ENCODE data around the gene C14orf180.

GRCh38 chr14:104592292-104592672 lies 12.7 kb downstream of the C14orf180 start:
- TF ChIP-seq CTCF (conservative IDR thresholded peaks at IDR 0.05; ENCODE audit: low read depth, low read length) (no peak), EZH2 (IDR thresholded peaks at IDR 0.05; ENCODE audit: low read length, unreplicated experiment) (no peak)
